ENCODE results near the gene NELFA.

GRCh38 chr4:2049811-2050210 is 41.0 kb upstream of the NELFA start:
- TF ChIP-seq CTCF (conservative IDR thresholded peaks at IDR 0.05 in 1 of 2, IDR thresholded peaks at IDR 0.05 in 1 of 2; ENCODE audit: low read depth in 1 of 2, low read length in 2 of 2), result no peak
- TF ChIP-seq EZH2 (IDR thresholded peaks at IDR 0.05; ENCODE audit: low read length, missing control alignments), result no peak

Measured in fibroblast of lung (primary cell).